SK-N-MC (cell line): ENCODE data around the gene OTOP3.

ENCODE experiments used
- EZH2 ChIP-seq: fragments of 200-600 bp; sonication (generic); IDR thresholded peaks from one replicate; pipeline ENCODE4 v1.6.1; 2017; ENCODE audit warnings: antibody characterized with exemption
- FOXP2 ChIP-seq: optimal IDR thresholded peaks from 2 replicates; pipeline ENCODE3; 2011; ENCODE audit warnings: mild to moderate bottlenecking, moderate library complexity; ENCODE audit not compliant: insufficient read depth; ENCODE audit errors: extremely low read length, control extremely low read depth
- POLR2AphosphoS5 ChIP-seq: IDR thresholded peaks from 2 replicates; pipeline ENCODE4 v1.6.1; 2012; ENCODE audit warnings: mild to moderate bottlenecking, low read depth, low read length, borderline replicate concordance

DNA sequence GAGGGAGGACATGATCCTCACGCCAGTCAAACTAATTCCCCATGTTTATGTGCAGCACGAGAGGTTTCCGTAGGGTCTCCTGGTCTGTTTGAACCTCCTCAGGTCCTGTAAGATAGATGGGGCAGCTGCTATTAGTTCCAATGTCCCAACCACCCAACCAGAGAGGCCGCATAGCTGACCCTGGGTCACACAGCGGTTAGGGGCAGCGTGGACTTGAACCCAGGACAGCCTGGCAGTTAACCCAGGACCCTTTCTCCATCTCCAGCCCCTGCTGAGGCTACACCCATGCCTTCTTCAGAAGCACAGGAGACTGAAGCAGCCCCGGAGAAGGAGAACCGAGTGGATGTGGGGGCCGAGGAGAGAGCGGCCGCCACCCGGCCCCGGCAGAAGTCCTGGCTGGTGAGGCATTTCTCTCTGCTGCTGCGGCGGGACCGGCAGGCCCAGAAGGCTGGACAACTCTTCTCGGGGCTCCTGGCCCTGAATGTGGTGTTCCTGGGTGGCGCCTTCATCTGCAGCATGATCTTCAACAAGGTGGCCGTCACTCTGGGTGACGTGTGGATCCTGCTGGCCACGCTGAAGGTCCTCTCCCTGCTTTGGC, 5.5 kb downstream of the OTOP3 start:
- TF ChIP-seq EZH2, result no peak
- no peak for TF ChIP-seq POLR2AphosphoS5
- no peak for TF ChIP-seq FOXP2
